Activated T-helper 1 cell treated with Interleukin-2 at 50 U/mL for 16 hours (primary cell): ENCODE results near the gene MAN2C1.
"Not testable (repeated sequence)": the region's sequence is repeated elsewhere in the genome, so short reads cannot be mapped to it uniquely, and the experiment has no call there.

Experiments
- DNase-seq: peaks from one replicate; pipeline ENCODE4 v3.0.0-alpha.2; 2020; ENCODE audit warnings: low read depth

MAN2C1 gene

DNA sequence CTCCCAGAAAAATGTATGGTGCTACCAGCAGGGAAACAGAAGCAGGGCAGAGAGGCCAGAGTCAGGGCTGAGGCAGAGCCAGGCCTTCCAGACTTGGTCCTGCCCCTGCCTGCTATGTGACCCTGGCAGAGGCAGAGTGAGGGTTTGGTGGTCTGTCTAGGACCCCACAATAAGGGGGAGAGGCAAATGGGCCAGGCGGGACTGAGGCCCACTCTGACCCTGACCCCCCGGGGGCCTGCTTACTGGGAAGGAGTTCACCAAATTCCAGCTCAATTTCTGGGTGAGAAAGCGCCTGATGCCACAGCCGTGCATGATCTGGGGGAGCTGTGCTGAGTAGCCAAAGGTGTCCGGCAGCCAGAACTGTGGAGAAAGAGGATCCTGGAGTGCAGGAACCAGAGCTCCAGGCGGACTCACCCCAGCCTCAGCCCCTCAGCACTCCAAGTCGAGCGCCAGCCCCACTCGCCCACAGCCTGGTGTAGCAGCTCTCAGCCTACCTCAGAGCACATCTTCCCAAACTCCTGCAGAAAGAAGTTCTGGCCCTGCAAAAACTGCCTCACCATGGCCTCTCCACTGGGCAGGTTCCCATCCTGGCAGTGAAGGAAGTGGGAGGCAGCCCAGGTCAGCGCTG lies 6.9 kb downstream of the MAN2C1 start:
- DNase-seq: no peak

DNA sequence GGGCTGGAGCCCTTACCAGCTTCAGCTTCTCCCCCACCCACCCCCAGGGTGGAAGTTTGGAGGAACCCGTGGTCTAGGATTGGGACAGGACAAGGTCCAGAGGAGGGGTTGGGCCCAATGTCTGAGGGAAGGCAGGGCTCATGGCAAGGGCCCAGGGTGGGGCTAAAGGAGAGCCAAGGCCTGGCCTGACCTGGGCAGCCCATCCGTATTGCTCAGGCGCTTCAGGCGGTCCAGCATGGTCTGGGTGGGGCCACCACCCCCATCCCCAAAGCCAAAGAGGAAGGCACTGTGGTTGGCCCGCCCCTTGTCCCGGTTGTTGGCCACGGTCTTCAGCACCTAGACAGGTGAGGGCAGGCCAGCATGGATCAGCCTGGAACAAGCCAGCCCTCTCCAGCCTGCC lies 7.6 kb downstream of the MAN2C1 start:
- DNase-seq: no peak

DNA sequence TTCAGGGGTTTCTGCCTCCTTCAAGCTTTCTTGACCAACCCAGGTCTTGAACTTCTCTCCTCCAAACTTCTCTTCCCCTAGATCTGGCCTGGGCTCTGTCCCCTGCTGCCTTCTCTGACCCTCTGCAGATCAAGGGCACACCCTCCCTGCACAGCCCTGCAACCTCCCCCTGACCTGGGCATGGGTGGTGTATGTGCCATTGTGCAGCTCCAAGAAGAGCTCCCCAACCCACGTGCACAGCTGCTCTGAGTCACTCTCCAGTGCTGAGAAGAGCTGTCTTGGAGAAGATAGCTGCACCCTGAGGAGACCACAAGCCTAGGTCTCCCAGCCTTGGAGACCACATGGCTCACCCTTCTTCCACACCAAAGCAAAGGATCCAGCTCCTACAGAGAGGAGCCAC lies 8.0 kb downstream of the MAN2C1 start:
- DNase-seq: no peak

DNA sequence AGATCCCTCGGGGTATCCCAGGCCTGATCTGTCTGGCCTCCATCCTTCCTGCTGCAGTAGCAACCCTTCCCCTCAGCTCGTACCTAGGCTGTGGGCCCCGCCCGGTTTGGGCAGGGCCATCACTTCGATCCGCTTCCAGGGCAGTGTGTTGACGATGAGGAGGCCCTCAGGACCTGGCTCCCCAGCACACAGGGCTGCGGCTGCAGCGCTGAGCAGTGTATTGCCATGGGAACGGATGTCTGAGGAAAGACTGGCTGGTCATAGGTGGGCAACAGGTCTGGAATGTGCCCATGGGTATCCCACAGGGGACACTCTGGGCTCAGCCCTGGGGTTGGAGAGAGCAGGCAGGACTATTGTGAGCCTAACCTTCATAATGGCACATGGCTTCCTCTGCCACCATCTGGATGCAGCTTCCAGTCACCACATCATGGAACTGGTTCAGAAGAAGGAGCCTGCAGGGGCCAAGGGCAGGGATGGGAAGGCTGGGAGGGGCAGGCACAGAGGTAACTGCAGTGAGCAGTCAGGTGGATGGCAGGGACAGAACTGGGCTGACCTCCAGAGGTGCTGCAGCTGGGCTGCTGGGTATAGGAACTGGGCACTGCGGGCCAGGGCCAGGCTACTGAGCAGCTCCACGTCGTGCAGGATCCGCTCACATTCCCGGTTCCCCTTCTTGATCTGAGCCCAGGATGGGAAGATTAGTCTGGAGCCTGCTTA lies 8.7 kb downstream of the MAN2C1 start:
- no peak for DNase-seq

DNA sequence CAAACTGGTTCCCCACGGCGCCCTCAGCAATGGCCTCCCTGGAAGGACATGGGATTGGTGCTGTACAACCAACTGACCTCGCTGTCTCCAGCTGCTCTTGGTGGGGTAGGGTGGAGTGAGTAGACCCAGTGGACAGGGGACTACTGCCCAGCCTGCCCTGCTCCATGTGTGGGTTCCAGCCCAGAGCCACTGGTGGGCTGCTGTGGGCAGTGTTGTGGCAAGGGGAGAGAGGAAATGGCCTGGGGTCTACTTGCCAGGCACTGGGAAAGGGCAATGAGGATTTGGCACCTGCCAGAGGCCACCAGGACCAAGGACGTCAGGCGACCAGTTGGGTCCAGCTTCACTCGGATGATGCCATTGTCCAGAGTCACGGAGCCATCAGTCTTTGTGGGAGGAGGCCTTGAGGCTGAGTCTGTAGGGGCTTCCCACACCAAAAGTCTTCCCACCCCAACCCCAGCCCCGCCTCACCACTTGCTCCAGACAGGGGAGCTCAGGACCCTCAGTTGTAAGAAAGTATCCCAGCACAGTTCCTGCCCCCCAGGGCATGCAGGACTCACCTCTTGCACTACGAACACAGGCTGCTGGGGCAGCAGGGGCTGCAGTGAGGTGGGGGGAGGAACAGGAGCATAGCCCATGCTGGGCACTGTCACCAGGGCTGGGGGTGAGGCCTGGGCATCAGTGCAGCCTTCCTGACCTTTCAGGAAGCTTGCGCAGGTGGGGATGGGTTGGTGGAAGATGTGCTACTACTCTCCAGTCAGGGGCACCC lies 9.5 kb downstream of the MAN2C1 start:
- no peak for DNase-seq

DNA sequence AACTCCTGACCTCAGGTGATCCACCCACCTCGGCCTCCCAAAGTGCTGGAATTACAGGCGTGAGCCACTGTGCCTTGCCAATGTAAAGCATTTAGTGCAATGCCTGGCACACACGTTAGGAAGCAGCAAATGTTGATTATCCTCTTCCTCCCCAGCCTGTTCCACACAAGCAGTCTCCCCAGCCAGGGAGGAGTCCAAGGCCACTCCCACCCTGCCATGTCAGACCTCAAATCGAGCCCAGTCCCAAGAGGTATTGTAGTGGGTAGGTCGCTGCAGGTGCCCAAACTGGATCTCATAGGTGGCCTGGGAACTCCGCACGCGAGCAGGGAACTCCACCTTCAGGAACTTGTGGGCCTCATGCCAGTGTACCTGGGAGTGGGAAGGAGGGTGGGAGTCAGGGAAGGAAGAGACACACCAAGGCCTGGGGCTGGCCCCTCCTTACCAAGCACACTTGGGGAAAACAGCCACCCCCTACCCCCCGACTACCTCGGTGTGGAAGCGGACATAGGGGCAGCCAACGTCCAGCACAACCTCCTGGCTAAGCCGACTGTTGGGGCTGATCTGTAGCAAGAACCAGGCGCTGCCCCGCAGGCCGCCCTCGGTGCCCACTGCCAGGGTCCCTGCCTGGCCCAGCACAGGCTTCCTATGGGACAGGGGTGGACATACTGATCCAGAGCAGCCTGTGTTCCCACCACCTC lies 10.3 kb downstream of the MAN2C1 start:
- DNase-seq: no peak

DNA sequence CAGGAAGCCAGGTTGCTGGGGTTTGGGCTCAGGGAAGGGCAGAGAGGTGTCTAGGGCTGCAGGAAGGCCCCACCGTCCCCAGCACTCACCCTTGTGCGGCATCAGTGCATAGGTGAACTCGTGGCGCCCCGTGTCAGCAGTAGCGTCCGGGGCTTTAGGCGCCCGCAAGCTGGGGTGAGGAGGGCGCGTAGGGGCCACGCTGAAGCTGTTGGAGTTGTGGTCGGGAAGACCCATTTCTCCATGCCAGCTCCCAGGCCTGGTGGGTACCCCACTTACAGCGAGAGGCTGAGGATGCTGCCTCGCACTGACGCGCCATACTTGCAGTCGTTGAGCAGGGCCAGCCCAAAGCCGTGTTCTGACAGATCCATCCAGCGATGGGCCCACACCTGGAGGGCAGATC lies 11.9 kb downstream of the MAN2C1 start:
- no peak for DNase-seq

DNA sequence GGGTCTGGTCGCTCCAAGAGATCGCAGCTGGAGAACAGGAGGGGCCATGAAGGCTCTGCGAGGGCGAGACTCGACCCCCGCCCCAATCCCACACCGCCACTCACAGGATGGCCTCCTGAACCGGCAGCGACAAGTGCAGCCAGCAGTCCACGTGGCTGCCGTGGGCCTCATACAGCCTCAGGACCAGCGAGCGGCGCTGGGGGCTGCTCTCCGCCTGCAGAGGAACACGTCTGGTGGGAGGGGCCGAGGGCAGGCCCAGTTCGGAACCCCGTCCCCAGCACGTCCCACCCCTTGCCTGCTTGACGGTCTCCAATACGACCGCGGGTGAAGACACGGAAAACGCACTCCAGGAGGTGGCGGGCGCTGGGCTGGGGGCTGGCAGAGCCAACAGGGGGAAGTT lies 12.4 kb downstream of the MAN2C1 start:
- no peak for DNase-seq

DNA sequence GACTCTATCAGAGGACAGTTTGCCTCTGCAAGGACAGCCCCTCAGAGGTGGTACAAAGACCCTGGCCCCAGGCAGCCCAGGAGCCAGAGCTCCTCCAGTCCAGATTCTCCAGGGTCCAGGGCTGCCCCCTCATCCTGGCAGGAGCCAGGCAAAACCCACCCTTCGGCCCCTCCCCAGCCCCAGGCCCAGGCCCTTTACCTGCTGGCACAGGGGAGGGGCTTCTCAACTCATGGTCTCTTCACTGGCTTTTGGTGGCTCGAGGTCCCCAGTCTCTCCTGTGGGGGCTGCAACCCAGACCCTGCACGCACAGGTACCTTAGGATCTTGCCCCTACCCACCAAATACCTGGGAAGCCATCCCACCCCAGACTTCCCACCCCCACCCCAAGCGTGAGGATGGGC lies 13.0 kb downstream of the MAN2C1 start:
- no peak for DNase-seq

DNA sequence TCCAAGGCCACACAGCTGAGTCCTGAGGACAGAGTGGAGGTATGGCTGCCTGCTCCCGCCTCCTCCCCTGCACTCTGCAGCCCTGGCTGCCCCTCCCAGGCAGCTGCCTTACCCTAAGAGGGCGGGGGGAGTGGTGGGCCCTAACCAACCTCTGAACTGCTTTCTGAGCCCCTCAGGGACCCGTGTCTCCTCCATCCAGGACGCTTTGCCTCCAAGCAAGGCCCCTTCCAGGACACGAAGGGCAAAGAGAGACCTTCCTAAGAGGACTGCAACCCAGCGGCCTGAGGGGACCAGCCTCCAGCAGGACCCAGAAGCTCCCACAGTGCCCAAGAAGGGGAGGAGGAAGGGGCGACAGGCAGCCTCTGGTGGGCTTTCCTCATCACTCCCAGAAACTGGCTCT lies 14.0 kb downstream of the MAN2C1 start:
- DNase-seq: no peak

DNA sequence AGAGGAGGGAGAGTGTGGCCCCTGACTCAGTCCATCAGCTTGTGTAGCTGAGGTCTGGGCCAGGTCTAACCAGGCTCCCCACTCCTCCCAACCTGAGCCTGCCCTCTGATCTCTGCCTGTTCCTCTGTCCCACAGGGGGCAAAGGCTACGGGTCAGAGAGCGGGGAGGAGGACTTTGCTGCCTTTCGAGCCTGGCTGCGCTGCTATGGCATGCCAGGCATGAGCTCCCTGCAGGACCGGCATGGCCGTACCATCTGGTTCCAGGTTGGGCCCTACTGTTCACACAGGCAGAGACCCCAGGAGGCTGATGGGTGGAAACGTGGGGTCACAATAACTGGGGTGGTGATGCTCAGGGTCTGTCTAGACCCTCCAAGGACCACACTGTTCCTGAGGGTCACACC lies 14.8 kb downstream of the MAN2C1 start:
- no peak for DNase-seq

DNA sequence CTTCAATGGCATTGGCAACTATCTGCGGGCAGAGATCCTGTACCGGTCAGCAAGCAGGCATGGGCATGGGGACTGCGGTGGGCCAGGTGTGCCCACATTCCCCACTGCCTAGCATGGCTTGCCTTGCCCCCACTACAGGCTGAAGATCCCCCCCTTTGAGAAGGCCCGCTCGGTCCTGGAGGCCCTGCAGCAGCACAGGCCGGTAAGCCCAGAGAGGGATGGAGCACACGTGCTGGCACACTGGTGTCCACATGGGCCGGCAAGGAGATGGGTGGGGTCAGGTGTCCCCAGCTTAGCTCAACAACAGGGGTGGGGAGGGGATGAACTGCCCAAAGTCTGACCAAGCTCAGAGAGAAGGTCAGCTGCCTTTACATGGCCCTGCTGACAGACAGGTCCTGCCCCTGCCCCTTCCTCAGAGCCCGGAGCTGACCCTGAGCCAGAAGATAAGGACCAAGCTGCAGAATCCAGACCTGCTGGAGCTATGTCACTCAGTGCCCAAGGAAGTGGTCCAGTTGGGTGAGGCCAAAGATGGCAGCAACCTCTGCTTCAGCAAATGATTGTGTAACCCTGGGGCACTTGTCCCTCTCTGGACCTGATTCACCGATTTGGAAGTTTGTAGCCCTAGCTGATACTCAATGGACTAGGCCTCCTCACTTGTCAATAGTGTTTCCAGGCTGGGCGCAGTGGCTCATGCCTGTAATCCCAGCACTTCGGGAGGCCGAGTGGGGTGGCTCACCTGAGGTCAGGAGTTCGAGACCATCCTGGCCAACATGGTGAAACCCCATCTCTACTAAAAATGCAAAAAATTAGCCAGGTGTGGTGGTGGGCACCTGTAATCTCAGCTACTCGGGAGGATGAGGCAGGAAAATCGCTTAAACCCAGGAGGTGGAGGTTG lies 16.0 kb downstream of the MAN2C1 start:
- DNase-seq: no peak

DNA sequence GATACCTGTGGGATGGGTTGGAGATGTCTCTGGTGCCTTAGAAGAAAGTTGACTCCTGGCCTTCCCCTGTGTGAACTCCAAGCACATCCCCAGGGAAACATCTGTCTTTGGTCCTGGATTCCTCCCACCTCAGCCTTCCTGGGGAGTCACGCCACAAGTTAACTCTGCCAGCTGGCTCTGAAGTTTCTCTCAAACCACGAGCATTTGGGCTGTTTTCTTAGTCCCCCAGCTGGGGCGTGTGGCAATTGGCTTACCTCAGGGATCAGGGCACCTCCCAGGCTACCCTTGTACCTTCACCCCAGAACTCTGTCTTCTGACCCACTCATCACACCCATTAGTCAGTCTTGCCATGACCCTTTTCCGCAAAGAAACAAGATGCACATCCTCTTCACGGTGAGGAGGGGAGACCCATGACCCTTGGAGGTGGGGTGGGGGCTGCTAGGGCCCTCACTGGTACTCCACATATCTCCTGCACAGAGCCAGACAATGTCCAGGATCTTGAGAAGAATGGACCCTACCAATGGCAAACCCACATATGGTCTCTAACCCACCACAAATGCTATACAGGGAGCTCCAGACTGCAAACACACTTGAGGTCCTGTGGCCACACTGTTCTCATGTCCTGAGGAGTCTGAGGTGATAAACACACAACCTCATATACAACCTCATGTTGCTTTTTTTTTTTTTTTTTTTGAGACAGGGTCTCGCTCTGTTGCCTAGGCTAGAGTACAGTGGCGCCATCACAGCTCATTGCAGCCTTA lies 17.6 kb downstream of the MAN2C1 start:
- no peak for DNase-seq

DNA sequence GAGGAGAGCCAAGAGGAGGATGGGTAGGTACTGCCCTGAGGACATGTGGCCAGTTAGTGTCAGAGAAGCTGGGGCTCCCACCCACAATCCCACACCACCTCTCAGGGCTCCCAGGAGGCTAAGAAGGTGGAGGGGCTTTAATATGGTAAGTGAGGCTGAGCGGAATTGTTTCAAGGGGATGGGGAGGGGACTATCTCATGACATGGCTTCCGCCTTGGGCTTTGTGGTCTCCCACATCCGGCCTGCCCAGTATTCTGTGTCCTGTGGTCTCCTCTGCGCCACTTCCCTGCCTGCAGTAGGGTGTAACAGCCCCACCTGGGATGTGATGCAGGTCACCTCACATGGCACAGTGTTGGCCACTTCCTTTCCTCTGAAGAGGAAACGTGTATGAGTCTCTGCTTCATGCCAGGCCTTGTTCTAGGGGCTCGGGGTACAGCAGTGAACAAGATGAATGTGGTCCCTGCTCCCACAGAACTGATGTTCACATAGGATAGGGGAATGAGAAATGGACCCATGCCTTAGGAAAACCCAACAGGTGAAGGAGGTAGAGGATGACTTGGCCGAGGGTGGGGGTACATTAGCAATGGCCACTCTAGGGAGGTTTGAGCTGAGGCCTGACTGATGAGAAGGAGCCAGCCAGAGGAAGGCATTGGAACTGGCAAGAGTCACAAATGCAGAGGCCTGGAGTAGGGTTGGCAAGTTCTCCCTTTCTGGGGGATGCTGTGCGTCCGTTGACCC lies 18.4 kb downstream of the MAN2C1 start:
- DNase-seq: peak; percentile 69

DNA sequence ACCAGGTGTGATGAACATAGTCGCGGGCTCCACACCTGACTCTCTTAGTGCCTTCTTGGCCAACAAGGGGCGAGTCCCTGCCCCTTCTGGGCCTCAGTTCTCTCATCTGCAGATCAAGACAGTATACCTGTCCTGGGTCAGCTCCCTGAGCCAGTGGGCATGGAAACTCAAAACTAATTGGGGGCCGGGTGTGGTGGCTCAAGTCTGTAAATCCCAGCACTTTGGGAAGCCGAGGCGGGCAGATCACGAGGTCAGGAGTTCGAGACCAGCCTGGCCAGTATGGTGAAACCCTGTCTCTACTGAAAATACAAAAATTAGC lies 19.1 kb downstream of the MAN2C1 start:
- not testable (repeated sequence) for DNase-seq

DNA sequence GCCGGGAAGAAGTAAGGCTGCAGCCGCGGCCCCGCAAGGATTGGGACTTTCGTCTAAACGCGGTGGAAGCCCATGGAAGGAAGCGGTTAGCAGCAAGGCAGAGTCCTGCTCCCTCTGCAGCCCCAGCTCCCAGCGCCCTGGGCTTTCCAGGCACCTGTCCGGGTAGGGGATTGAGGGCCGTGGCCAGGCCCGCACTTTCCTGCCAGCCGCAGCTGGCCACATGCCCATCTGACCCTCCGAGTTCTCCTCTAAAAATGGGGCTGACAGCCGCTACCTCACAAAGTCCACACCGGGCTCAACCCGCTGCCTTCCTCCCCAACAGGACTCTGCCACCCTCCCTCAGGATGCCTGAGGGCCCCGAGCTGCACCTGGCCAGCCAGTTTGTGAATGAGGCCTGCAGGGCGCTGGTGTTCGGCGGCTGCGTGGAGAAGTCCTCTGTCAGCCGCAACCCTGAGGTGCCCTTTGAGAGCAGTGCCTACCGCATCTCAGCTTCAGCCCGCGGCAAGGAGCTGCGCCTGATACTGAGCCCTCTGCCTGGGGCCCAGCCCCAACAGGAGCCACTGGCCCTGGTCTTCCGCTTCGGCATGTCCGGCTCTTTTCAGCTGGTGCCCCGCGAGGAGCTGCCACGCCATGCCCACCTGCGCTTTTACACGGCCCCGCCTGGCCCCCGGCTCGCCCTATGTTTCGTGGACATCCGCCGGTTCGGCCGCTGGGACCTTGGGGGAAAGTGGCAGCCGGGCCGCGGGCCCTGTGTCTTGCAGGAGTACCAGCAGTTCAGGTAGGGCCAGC lies 19.7 kb downstream of the MAN2C1 start:
- no peak for DNase-seq

DNA sequence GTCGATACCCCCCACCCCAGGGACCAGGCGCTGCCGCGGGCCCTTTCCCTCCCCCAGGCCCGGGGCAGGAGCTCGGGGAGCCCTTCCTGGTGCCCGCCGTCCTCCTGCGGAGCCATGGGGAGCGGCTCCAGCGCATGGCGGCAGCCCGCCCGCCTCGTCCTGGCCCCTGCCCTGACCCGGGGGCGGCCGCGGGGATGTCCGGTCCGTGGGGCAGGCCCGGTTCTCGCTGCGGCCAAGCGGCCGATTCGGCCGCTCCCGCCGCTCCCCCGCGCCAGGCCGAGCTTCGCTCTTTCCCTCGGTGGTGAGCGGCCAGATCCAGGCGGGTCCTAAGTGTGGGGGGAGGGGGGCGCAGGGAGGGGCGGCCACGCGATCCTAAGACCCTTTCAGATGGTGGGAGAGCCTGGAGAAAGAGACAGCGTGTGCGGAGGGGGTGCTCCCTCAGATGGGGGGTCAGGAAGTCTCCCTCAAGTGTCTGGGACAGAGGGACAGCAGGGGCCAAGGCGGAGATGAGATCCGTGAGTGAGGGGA lies 20.3 kb downstream of the MAN2C1 start:
- no peak for DNase-seq

DNA sequence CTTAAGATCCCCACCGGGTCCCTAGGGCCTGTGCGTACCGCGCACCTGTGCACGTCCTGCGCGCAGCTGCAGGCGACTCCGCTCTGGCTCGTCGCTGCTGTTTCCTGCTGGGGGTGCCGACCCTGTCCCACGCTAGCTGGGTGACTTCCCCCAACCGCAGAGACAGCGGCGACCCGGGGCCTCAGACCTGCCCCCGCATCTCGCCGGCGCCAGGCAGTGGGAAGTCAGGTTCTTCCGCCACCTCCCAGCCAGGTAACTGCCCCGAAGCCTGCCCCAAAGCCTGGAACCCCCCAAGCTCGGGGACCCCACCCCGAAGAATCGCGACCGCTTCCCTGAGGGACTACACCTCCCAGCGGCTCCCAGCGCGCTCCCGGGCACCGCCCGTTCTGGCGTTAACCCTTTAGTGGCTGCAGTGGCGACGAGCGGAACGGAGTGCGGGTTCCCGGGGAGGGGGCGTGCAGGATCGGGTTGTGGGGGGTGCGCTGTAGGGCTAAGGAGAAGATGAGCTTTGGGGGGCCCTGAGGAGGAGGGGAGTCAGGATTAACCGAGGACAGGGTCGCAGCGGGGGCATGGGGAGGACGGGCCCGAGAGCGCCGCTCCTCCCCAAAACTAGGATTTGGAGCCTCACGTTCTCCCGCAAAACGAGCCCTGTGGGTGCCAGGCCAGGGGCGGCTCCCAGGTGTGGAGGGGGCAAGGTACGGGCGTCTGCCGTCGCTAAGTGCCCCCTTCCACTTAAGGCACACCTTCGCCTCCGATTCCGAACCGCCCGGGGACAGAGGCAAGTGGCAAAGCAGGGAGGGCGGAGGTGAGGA lies 21.0 kb downstream of the MAN2C1 start:
- peak; percentile 43 for DNase-seq
